Adrenal gland (tissue), 5 donors: Measurements from ENCODE around the gene L3HYPDH.

Source experiments
- POLR2A ChIP-seq, 2 donors: fragments of 450-650 bp; IDR thresholded peaks; one replicate each; pipeline ENCODE4 v1.6.1; 2017; ENCODE audit warnings: antibody characterized with exemption in 2 of 2, mild to moderate bottlenecking in 2 of 2, moderate library complexity in 1 of 2
- TF ChIP-seq, protein P1 (sequence below), 6 experiments: fragments of 450-650 bp in 4 of 6; fragments of 200-600 bp in 2 of 6; sonication (generic) in 1 of 6; IDR thresholded peaks; 1 replicate in 5 of 6; 2 replicates in 1 of 6; pipeline versions ENCODE4 v1.5.1 to v1.8.0; 2016 to 2021; ENCODE audit warnings: antibody characterized with exemption in 6 of 6, mild to moderate bottlenecking in 2 of 6, moderate library complexity in 1 of 6
- donor health status: DM: no; HTN: no; CAD: no.

DNA sequence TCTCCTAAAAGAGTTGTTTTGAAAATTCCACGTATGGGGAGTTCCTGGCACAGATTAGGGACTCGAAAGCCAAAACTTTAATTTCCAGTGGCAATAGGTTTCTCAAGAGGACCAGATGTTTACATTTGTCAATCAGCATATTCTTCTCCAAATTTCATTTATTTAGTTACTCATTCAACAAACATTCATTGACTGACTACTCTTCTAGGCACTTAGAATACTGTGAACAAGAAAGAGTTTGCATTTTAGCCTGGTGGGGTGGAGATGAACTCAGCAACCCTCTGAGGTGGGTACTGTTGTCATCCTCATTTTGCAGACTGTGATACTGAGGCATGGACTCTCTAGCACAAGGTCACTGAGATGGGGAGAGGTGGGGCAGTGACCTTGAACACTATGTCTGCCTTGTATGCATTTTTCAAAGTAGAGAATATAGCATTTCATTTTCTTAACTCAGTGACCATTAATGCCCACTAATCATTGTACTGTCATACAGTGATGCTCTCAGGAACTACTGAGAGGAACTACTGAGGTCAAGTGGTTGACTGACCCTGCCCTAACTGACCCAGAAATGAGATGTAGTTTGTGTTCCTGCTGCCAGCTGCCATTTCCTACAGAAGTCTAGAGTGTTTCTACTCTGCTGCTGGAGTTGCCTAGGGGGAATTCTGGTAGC is 2.2 kb downstream of the L3HYPDH start:
- TF ChIP-seq, protein P1, sequence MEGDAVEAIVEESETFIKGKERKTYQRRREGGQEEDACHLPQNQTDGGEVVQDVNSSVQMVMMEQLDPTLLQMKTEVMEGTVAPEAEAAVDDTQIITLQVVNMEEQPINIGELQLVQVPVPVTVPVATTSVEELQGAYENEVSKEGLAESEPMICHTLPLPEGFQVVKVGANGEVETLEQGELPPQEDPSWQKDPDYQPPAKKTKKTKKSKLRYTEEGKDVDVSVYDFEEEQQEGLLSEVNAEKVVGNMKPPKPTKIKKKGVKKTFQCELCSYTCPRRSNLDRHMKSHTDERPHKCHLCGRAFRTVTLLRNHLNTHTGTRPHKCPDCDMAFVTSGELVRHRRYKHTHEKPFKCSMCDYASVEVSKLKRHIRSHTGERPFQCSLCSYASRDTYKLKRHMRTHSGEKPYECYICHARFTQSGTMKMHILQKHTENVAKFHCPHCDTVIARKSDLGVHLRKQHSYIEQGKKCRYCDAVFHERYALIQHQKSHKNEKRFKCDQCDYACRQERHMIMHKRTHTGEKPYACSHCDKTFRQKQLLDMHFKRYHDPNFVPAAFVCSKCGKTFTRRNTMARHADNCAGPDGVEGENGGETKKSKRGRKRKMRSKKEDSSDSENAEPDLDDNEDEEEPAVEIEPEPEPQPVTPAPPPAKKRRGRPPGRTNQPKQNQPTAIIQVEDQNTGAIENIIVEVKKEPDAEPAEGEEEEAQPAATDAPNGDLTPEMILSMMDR (IDR thresholded peaks at IDR 0.05): no peak
- TF ChIP-seq POLR2A (IDR thresholded peaks at IDR 0.05): no peak
